ENCODE measurements around the gene COQ9.

COQ9 gene

GRCh38 chr16:57481421-57481820, 34.1 kb downstream of the COQ9 start:
- no peak overlapping the region for H3K27ac ChIP-seq (ENCODE audit: low read depth, low read length)
- H3K36me3 ChIP-seq (ENCODE audit: control insufficient read depth, insufficient read depth, low read length) = no peaks in the 10 kb centered on the region
- H3K4me1 ChIP-seq (ENCODE audit: control insufficient read depth, low read depth, low read length) = peaks cover 5% of the 10 kb centered on the region
- H2BK5ac ChIP-seq (ENCODE audit: low read length) = no peak overlapping the region
- H3K4me3 ChIP-seq (ENCODE audit: low read length) = no peak overlapping the region
- H3K79me2 ChIP-seq (ENCODE audit: control insufficient read depth, insufficient read depth, low read length) = no peaks in the 10 kb centered on the region
- no peaks in the 10 kb centered on the region for H3K27me3 ChIP-seq (ENCODE audit: insufficient read depth, low read length, poor library complexity)
- H3K4ac ChIP-seq (ENCODE audit: low read depth, low read length) = no peak overlapping the region
- no peak overlapping the region for H2AK5ac ChIP-seq (ENCODE audit: low read length)
- no peak for DNase-seq
- no peaks in the 10 kb centered on the region for H3K79me1 ChIP-seq (ENCODE audit: low read length)
- no peak overlapping the region for H3K9ac ChIP-seq (ENCODE audit: low read length)
- H2BK15ac ChIP-seq (replicated peaks; ENCODE audit: low read depth) = no peak overlapping the region
- no peak overlapping the region for H4K8ac ChIP-seq (ENCODE audit: low read depth, low read length)
- no peak overlapping the region for H2BK120ac ChIP-seq (ENCODE audit: low read depth, low read length)
- no peak overlapping the region for H3K56ac ChIP-seq (ENCODE audit: low read length)
- no CpG with 5 or more reads among the region's 4 CpGs for WGBS (ENCODE audit: extremely low coverage, insufficient coverage, low lambda C conversion rate)
- no peak overlapping the region for H4K5ac ChIP-seq (ENCODE audit: low read length)
- H3K18ac ChIP-seq (ENCODE audit: low read length) = no peak overlapping the region
- H3K23ac ChIP-seq (ENCODE audit: low read length) = no peak overlapping the region
- no peak overlapping the region for H3K4me2 ChIP-seq (ENCODE audit: low read length)

- no peak for DNase-seq
- no peak overlapping the region for H2AK5ac ChIP-seq (ENCODE audit: low read length)
These were observed 35.7 kb downstream of the COQ9 start for GRCh38 chr16:57482845-57483545.

GRCh38 chr16:57483725-57484514, 36.6 kb downstream of the COQ9 start:
- H3K36me3 ChIP-seq (ENCODE audit: control insufficient read depth, insufficient read depth, low read length) = no peaks in the 10 kb centered on the region
- DNase-seq = no peak
- no peaks in the 10 kb centered on the region for H3K27me3 ChIP-seq (ENCODE audit: insufficient read depth, low read length, poor library complexity)
- H2AK5ac ChIP-seq (ENCODE audit: low read length) = no peak overlapping the region
- H2BK5ac ChIP-seq (ENCODE audit: low read length) = no peak overlapping the region
- no peak overlapping the region for H3K4me2 ChIP-seq (ENCODE audit: low read length)
- no peaks in the 10 kb centered on the region for H3K79me2 ChIP-seq (ENCODE audit: control insufficient read depth, insufficient read depth, low read length)
- no peak overlapping the region for H3K18ac ChIP-seq (ENCODE audit: low read length)
- H4K5ac ChIP-seq (ENCODE audit: low read length) = no peak overlapping the region
- no CpG with 5 or more reads among the region's 19 CpGs for WGBS (ENCODE audit: extremely low coverage, insufficient coverage, low lambda C conversion rate)
- H3K4me3 ChIP-seq (ENCODE audit: low read length) = no peak overlapping the region
- no peak overlapping the region for H2BK15ac ChIP-seq (replicated peaks; ENCODE audit: low read depth)
- no peaks in the 10 kb centered on the region for H3K79me1 ChIP-seq (ENCODE audit: low read length)
- H2BK120ac ChIP-seq (ENCODE audit: low read depth, low read length) = no peak overlapping the region
- no peak overlapping the region for H3K9ac ChIP-seq (ENCODE audit: low read length)
- H3K56ac ChIP-seq (ENCODE audit: low read length) = no peak overlapping the region
- no peak overlapping the region for H4K8ac ChIP-seq (ENCODE audit: low read depth, low read length)
- no peak overlapping the region for H3K23ac ChIP-seq (ENCODE audit: low read length)
- peaks cover 5% of the 10 kb centered on the region for H3K4me1 ChIP-seq (ENCODE audit: control insufficient read depth, low read depth, low read length)
- H3K4ac ChIP-seq (ENCODE audit: low read depth, low read length) = no peak overlapping the region
- H3K27ac ChIP-seq (ENCODE audit: low read depth, low read length) = no peak overlapping the region

More at GRCh38 chr16:57482845-57483545, 35.7 kb downstream of the COQ9 start:
- H3K23ac ChIP-seq (ENCODE audit: low read length) = no peak overlapping the region
- H3K79me1 ChIP-seq (ENCODE audit: low read length) = no peaks in the 10 kb centered on the region
- no peak overlapping the region for H3K4me3 ChIP-seq (ENCODE audit: low read length)
- no peak overlapping the region for H4K5ac ChIP-seq (ENCODE audit: low read length)
- no peak overlapping the region for H2BK120ac ChIP-seq (ENCODE audit: low read depth, low read length)
- no peak overlapping the region for H3K27ac ChIP-seq (ENCODE audit: low read depth, low read length)
- no peaks in the 10 kb centered on the region for H3K36me3 ChIP-seq (ENCODE audit: control insufficient read depth, insufficient read depth, low read length)
- no peaks in the 10 kb centered on the region for H3K27me3 ChIP-seq (ENCODE audit: insufficient read depth, low read length, poor library complexity)
- no peaks in the 10 kb centered on the region for H3K79me2 ChIP-seq (ENCODE audit: control insufficient read depth, insufficient read depth, low read length)
- H4K8ac ChIP-seq (ENCODE audit: low read depth, low read length) = no peak overlapping the region
- no peak overlapping the region for H2BK15ac ChIP-seq (replicated peaks; ENCODE audit: low read depth)
- H3K4ac ChIP-seq (ENCODE audit: low read depth, low read length) = no peak overlapping the region
- H3K56ac ChIP-seq (ENCODE audit: low read length) = no peak overlapping the region
- no peak overlapping the region for H3K18ac ChIP-seq (ENCODE audit: low read length)
- H3K4me2 ChIP-seq (ENCODE audit: low read length) = no peak overlapping the region
- no CpG with 5 or more reads among the region's 14 CpGs for WGBS (ENCODE audit: extremely low coverage, insufficient coverage, low lambda C conversion rate)
- no peak overlapping the region for H2BK5ac ChIP-seq (ENCODE audit: low read length)
- peaks cover 5% of the 10 kb centered on the region for H3K4me1 ChIP-seq (ENCODE audit: control insufficient read depth, low read depth, low read length)
- H3K9ac ChIP-seq (ENCODE audit: low read length) = no peak overlapping the region

- Histone ChIP-seq H4K8ac (ENCODE audit: low read depth, low read length) (no peak overlapping the region), H3K4ac (ENCODE audit: low read depth, low read length) (no peak overlapping the region), H2BK5ac (ENCODE audit: low read length) (no peak overlapping the region), H3K23ac (ENCODE audit: low read length) (no peak overlapping the region), H3K27me3 (ENCODE audit: insufficient read depth, low read length, poor library complexity) (no peaks in the 10 kb centered on the region), H3K36me3 (ENCODE audit: control insufficient read depth, insufficient read depth, low read length) (no peaks in the 10 kb centered on the region), H3K4me3 (ENCODE audit: low read length) (no peak overlapping the region), H3K79me1 (ENCODE audit: low read length) (no peaks in the 10 kb centered on the region), H3K56ac (ENCODE audit: low read length) (no peak overlapping the region), H2BK120ac (ENCODE audit: low read depth, low read length) (no peak overlapping the region), H3K79me2 (ENCODE audit: control insufficient read depth, insufficient read depth, low read length) (no peaks in the 10 kb centered on the region), H3K27ac (ENCODE audit: low read depth, low read length) (no peak overlapping the region), H2AK5ac (ENCODE audit: low read length) (no peak overlapping the region), H3K4me1 (ENCODE audit: control insufficient read depth, low read depth, low read length) (peaks cover 5% of the 10 kb centered on the region), H3K4me2 (ENCODE audit: low read length) (no peak overlapping the region), H2BK15ac (replicated peaks; ENCODE audit: low read depth) (no peak overlapping the region), H4K5ac (ENCODE audit: low read length) (no peak overlapping the region), H3K18ac (ENCODE audit: low read length) (no peak overlapping the region), H3K9ac (ENCODE audit: low read length) (no peak overlapping the region)
- DNase-seq = no peak
- WGBS (ENCODE audit: extremely low coverage, insufficient coverage, low lambda C conversion rate) = no CpG with 5 or more reads among the region's 8 CpGs
These were observed 37.3 kb downstream of the COQ9 start for GRCh38 chr16:57484515-57485005.

GRCh38 chr16:57485091-57485915, 38.0 kb downstream of the COQ9 start:
- Histone ChIP-seq H3K56ac (ENCODE audit: low read length) (peak overlapping the region; percentile 59), H3K9ac (ENCODE audit: low read length) (peak overlapping the region; percentile 86), H3K4me3 (ENCODE audit: low read length) (peak overlapping the region; percentile 74), H3K18ac (ENCODE audit: low read length) (peak overlapping the region; percentile 1), H3K4me1 (ENCODE audit: control insufficient read depth, low read depth, low read length) (peaks cover 5% of the 10 kb centered on the region), H2BK15ac (replicated peaks; ENCODE audit: low read depth) (no peak overlapping the region), H4K5ac (ENCODE audit: low read length) (no peak overlapping the region), H2BK120ac (ENCODE audit: low read depth, low read length) (no peak overlapping the region), H2AK5ac (ENCODE audit: low read length) (no peak overlapping the region), H3K4ac (ENCODE audit: low read depth, low read length) (no peak overlapping the region), H3K4me2 (ENCODE audit: low read length) (peak overlapping the region; percentile 92), H3K27ac (ENCODE audit: low read depth, low read length) (no peak overlapping the region), H3K79me1 (ENCODE audit: low read length) (no peaks in the 10 kb centered on the region), H3K36me3 (ENCODE audit: control insufficient read depth, insufficient read depth, low read length) (no peaks in the 10 kb centered on the region), H3K27me3 (ENCODE audit: insufficient read depth, low read length, poor library complexity) (no peaks in the 10 kb centered on the region), H4K8ac (ENCODE audit: low read depth, low read length) (no peak overlapping the region), H3K23ac (ENCODE audit: low read length) (peak overlapping the region; percentile 57), H2BK5ac (ENCODE audit: low read length) (no peak overlapping the region), H3K79me2 (ENCODE audit: control insufficient read depth, insufficient read depth, low read length) (no peaks in the 10 kb centered on the region)
- DNase-seq = no peak
- WGBS (ENCODE audit: extremely low coverage, insufficient coverage, low lambda C conversion rate) = no CpG with 5 or more reads among the region's 14 CpGs

All from mesendoderm (in vitro differentiated cells).